C4-2B (cell line): ENCODE data around the gene DET1.

Experiments
- CTCF ChIP-seq: fragments of 450-650 bp; conservative IDR thresholded peaks from 2 replicates; pipeline ENCODE4 v1.5.1; 2017; ENCODE audit warnings: mild to moderate bottlenecking
- ZFX ChIP-seq: fragments of 450-650 bp; IDR thresholded peaks from 2 replicates; pipeline ENCODE4 v1.6.1; 2017

DNA sequence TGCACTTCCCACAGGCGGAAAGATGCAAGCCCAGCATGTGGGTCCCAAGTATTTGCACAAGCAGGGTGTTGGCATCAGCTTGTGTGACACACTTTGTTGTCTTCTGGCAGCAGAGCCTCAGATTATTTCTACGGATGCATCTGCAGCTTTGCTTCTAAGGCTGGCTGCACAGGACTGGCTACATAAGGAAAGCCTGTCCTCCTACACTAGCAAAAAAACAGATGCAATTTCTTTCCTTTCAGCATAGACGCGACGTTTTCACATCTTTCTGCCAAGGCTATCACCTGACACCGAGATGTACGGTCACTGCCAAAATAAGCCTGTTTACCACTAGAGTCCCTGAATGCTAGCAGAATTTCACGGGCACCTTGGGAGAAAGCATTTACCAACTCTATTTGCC, 65.5 kb downstream of the DET1 start:
- TF ChIP-seq CTCF: no peak
- no peak for TF ChIP-seq ZFX
